HG03045 (cell line): ENCODE data around the gene CHAMP1.

Experiments used
- ATAC-seq: cut with Tn5 transposase; IDR thresholded peaks from one replicate; pipeline ENCODE4 v1.9.1; 2021; ENCODE audit warnings: mild to moderate bottlenecking, moderate library complexity; ENCODE audit not compliant: unreplicated experiment

Gene CHAMP1

DNA sequence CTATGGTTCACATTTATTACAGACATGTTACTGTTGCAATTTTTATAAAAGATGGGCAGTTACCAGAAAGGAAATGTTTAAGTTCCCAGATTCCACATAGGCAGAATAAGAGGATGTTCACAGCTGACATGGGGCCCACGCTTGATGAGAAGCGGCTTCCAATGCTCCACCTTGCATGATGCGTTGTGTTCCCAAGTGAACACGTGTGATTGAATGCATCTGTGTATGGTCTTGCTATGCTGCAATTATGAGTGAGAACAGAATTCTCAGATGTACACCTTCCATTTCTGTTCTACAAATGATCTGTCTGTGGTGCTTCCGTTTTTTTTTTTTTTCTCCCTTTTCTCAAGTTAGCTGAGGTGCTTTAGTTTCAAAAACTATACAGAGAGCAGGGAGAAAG, 17.4 kb upstream of the CHAMP1 start:
- ATAC-seq = no peak

DNA sequence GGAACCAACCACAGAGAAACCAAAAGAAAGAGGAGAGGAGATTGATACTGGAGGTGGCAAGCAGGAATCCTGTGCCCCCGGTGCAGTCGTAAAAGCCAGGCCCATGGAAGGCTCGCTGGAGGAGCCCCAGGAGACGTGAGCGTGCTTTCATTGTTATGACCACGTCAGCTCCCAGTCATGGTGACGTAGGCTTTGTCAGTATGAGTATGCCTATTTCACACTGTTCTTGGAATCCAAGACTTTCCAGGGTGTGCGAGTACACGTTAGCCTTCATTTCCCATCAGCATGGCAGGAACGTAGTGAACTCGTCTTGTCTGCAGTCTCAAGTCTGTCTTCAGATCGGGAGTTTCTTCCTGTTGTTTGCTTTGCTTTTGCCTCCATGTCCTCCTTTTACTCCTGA, 15.4 kb upstream of the CHAMP1 start:
- no peak for ATAC-seq

DNA sequence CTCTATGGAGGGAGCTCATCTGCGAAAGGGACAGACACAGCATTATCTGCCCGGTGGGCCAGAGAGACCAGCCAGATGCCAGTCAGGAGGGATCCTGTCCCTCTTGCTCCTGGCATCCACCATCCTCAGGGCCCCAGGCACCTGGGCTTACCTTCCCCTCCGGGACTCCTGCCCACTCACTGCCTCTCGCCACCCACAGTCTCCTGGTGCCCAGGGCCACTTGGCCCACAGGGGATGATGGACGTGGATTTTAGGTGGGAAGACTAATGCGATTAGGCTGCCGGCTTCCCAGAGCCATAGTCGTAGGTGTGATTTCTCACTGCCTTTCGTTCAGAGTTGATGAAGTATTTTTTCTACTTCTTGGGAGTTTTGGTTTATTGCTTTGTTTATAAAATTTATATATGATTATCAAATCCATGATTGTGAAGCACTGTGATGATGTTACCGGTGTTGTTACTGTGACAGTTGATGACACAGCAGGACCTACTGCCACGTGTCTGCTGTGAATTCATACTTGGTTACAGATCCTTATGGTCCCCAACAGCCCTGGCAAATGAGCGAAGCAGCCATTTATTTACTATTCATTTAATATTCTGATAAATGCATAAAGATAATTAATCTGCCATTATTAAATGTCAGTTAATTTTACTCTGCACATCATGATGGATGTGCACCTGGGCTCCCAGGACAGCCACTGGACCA, 14.5 kb upstream of the CHAMP1 start:
- no peak for ATAC-seq

DNA sequence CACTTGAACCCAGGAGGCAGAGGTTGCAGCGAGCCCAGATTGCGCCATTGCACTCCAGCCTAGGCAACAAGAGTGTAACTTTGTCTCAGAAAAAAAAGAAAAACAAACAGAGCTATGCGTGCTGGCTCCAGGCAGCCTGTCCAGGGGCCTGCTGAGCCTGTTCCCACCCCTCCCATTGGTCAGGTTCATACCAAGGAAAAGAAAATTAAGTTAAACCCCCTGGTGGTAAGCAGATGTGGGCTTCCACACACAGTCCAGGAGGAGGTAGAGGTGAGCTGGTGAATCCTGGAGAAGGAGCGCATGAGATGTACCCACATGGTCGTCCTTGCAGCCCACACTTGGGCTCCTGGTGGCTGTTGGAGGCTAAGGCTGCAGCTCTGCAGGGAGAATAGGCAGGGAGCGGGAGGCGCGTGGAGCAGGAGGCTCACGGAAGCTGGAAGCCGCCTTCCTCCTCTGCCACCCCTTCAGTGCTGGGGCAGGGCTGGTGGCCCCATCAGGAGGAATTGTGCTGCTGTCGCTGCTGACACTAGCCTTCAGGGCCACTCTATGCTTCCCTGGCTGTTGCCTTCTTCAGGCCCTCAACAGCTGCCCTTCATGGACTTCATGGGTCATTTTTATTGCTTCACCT, 10.5 kb upstream of the CHAMP1 start:
- ATAC-seq = no peak

DNA sequence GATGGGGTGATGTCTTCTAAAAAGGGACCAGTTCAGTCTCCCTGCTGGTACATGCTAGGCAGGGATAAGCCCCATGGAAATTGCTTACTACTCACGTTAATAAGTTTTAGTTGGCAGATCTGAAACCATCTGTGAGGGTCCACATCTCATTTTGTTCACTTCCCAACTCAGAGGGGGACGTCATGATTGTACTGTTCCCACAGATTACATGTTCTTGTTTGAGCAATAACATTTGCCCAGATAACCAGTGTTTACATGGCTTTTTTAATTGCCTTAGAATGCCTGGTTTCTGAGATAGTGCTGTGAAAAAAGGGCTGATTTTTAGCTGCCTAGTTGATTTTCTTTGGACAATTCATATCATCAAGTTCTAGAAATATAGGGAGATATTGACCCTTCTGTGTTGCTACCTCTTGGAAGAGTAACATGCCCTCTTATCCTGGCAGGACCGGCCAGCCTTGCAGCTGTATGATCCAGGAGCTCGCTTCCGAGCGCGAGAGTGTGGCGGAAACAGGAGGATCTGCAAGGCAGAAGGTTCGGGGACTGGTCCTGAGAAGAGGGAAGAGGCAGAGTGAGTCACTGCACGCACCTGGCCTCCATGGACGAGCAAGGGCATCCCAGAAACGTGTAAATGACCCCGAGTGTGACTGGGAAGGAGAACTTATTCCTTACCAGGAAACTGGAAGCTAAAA, 9.8 kb upstream of the CHAMP1 start:
- ATAC-seq = no peak

DNA sequence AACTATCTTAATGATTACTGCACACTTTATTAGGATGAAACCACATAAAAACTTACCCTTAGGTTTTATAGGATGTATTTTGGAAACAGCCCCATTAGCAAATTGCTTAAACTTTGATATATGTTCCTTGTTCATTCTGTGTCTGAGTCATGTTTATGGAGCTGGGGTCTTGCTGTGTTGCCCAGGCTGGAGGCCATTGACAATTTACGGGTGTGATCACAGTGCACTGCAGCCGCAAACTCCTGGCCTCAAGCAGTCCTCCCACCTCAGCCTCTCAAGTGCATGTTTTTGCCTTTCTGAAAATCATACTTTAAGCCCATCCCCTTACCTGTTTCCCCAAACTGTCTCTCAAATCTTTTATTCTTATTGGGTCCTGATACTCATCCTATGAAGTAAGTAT, 5.2 kb upstream of the CHAMP1 start:
- no peak for ATAC-seq

DNA sequence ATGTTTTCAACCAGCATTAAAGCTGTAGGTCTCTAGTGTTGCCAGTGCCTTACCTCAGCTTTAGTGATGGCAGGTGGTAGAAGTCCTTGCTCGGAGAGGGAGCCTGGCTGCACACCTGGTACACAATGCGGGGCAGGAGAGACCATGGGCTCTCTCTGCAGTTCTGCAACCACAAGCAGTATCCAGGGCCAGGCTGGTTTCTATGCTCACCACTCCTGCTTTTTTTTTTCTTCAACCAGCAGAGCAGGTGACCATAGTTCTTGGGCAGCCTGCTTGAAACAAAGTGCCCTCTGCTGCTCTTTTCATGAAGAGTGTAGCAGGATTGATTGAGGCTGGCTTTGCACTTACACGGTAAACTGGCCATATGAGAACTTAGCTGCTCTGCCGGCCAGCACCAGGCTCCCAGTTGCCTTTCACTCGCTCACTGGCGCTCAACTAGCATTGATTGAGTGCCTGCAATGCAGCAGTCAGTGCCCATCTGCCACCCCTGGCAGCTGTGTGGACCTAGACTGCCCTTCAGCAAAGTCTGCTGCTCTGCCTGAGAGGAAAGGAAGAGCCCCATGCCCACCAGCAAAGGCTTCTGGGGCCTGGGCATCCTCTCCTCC, 4.4 kb upstream of the CHAMP1 start:
- ATAC-seq = no peak

DNA sequence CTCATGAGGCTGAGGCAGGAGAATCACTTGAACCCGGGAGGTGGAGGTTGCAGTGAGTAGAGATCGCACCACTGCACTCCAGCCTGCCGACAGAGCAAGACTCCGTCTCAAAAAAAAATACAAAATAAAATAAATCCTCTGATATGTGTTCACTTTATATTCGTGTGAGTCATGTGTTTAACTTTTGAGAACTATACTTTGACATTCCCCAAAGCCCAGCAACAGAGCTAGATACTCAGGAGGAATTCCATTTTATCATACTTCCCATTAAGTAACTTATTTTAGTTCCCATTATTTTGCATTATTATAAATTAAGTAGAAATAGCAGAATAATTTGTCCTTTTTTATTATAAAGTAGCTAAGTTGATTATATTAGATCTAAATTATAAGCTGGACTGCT, 3.3 kb upstream of the CHAMP1 start:
- ATAC-seq = no peak

DNA sequence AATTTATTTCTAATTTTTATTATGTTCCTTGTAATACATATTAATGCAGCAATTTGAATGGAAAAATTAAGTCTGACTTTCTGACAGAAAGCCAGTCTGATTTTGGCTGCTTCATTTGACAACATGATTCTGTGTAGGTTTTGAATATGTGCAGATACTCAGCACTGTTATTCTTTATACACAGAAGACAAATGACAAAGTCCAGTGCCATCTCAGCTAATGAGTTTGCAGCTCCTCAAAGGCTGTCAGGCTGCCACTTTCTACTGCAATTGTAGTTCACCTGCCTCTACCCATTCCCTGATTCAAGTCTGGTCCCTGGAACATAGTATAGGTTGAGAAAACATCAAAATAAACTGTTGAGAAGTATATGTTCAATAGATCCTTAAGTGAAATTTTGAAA, 2.9 kb upstream of the CHAMP1 start:
- ATAC-seq = no peak

DNA sequence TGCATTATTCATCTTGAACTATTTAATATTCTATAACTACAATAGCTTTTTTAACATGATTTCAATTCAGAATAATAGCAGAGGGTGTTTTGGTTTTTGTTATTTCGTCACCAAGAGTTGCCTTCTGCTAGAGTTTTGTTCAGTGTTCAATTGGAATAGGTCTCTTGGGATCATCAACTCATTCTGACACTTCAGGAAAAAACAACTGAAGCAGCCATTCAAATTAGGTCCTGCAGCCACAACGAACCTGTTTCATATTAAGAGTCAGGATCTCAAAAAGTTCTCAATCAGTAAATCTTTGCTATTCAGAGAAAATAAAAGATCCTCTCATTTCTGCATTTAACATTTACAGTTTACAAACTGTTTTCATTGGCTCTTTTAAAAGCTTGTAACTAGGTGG, 2.4 kb upstream of the CHAMP1 start:
- ATAC-seq = no peak

DNA sequence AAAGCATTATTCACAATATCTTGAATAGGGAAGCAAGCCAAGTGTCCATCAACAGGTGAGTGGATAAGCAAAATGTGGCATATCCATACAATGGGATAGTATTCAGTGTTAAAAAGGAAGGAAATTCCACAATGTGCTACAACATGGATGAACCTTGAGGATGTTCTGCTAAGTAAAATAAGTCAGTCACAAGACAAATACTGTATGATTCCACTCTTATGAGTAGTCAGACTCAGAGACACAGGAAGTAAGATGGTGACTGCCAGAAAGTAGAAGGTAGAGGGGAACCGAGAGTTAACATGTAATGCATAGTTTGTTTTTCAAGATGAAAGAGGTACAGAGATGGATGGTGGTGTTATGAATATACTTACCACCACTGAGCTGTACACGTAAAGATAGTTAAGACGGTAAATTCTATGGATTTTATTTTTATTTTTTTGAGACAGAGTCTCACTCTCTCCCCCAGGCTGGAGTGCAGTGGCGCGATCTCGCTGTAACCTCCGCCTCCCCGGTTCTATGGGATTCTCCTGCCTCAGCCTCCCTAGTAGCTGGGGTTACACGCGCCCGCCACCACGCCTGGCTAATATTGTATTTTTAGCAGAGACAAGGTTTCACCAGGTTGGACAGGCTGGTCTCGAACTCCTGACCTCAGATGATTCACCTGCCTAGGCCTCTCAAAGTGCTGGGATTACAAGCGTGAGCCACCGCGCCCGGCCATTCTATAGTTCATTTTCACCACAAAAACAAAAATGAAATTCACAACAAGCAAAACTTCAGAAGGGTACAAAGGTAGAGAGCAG, 1.0 kb upstream of the CHAMP1 start:
- ATAC-seq = no peak

DNA sequence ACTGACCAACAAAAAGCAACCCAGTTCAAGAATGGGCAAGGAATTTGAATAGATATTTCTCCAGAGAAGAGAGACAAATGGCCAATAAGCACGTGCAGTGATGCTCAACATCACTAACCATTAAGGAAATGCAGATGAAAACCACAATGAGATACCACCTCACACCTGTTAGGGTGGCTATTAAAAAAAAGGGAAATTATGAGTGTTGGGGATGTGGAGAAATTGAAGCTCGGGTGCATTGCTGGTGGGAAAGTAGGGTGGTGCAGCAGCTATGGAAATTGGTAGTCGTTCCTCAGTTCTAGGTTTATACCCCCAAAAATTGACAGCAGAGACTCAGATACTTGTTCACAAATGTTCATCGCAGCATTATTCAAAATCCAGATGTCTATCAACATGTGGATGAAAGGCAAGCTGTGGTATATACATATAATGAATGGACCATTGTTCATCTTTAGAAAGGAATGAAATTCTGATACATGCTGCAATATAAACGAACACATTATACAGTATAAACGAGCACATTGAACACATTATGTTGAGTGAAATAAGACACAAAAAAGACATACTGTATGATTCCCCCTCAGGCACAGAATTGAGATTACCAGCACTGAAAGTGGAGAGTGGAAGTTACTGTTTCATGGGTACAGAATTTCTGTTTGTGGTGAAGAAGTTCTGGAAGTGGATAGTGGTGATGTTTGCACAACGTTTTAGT, 927 bp downstream of the CHAMP1 start:
- no peak for ATAC-seq

DNA sequence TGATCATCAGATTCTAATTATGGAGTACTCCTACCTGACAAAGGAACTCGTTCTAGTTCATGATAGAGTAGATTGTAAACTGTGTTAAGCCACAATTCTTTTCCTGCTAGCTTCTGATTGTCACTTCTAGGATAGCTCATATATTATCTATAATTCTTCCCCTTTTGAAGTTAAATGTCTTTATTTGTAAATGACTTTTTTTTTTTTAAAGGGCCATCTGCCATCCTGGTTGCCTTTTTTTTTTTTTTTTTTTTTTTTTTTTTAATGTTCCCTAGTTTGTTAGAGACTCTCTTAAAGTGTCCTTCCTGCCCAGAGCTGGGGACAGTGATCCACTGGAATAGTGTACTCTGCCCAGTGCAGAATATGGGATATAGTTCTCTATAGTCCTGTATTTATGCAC, 4.3 kb downstream of the CHAMP1 start:
- no peak for ATAC-seq

DNA sequence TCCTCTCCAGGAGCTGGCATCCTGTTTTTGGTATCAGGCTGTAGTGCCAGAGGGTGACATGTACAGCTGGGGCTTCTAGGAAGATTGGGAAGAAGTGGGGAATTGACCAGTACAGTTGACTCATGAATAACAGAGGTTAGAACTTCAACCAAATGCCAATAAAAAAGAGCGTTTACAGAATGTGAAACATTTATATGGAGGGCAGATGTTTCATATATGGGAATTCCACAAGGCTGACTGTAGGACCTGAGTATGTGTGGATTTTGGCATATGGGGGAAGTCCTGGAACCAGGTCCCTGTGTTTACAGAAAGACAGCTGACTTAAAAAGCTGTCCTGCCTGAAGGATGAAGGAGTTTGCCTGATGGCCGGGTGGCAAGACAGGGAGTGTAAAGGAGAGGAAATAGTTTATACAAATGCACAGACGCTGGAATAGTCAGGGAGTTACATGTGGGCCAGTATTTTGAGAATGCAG, 5.2 kb downstream of the CHAMP1 start:
- ATAC-seq = no peak

DNA sequence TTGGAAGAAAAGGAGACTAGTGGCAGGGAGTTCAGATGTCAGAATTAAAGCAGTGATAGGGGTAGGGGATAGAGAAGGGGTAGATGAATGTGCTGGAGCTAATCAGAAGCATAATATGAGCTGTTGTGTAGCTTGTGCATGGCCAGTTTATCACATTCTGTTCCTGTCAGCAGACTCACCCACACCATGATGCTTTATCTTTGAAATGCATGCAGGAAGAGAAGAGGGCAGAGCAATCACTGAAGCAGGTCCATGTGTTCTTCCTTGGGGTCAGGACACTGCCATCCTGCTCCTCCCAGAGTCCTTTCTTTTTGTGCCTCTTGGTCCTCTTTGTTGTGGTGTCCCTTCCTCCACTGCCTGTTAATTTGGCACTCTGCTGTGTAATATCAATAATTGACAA, 5.8 kb downstream of the CHAMP1 start:
- ATAC-seq = no peak

DNA sequence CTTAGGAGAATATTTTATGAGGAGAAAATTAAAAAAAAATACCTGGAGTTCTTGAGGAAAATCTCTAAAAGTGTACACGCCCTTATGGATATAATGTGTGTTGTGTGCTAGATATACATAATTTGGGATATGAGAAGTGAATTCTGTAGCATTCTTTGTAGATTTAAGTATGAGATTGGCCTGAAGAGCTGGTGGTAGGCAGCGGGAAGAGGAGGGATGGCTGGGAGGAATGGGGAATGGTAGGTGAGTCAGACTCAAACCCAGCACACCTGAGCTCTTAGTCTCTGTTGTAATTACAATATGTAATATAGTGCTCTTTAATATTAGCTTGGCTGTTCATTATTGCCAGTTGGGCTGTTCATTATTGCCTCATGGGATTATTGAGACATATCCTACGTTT, 7.0 kb downstream of the CHAMP1 start:
- ATAC-seq = no peak

DNA sequence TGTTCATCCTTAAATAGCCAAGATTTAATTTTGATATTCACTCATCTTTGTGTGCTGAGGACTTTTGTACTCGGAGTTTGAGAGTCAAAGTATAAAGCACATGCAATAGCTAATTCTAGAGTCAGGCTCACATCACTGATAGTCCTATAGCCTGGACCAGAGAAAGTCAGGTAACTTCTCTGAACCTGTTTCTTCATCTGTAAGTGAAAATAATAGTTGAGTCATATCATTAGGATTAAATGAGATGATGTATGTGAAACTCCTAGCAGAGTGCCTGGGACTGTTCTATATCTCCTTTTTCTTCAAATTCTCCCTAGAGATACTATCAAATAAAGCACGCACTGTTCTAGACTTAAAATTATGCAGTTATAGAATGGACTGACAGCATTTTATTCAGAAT, 9.0 kb downstream of the CHAMP1 start:
- ATAC-seq = no peak

DNA sequence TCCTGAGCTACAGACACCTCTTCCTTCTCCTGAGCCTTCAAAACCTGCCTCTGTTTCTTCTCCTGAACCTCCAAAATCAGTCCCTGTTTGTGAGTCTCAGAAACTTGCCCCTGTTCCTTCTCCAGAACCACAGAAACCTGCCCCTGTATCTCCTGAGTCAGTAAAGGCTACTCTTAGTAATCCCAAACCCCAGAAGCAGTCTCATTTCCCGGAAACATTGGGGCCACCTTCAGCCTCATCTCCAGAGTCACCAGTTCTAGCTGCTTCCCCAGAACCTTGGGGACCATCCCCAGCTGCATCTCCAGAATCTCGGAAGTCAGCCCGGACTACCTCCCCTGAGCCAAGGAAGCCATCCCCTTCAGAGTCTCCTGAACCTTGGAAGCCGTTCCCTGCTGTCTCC, 10.0 kb downstream of the CHAMP1 start:
- no peak for ATAC-seq

DNA sequence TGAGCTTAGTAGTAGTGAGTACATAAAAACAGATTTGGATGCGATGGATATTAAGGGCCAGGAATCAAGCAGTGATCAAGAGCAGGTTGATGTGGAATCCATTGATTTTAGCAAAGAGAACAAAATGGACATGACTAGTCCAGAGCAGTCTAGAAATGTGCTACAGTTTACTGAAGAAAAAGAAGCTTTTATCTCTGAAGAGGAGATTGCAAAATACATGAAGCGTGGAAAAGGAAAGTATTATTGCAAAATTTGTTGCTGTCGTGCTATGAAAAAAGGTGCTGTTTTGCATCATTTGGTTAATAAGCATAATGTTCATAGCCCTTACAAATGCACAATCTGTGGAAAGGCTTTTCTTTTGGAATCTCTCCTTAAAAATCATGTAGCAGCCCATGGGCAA, 11.4 kb downstream of the CHAMP1 start:
- no peak for ATAC-seq

DNA sequence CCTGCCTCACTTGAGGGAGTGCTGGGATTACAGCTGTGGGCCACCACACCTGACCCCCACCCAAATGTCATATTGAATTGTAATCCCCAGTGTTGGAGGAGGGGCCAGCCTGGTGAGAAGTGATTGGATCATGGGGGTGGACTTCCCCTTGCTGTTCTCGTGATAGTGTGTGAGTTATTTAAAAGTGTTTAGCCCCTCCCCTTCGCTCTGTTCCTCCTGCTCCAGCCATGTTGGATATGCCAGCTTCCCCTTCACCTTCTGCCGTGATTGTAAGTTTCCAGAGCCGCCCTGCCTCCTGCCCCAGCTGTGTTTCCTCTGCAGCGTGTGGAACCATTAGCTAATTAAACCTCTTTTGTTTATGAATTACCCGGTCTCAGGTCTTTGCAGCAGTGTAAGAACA, 13.7 kb downstream of the CHAMP1 start:
- ATAC-seq = no peak
